Measurements from ENCODE around the gene TAAR1.
"Not testable (repeated sequence)": the region's sequence is repeated elsewhere in the genome, so short reads cannot be mapped to it uniquely, and the experiment has no call there.

The TAAR1 gene

DNA sequence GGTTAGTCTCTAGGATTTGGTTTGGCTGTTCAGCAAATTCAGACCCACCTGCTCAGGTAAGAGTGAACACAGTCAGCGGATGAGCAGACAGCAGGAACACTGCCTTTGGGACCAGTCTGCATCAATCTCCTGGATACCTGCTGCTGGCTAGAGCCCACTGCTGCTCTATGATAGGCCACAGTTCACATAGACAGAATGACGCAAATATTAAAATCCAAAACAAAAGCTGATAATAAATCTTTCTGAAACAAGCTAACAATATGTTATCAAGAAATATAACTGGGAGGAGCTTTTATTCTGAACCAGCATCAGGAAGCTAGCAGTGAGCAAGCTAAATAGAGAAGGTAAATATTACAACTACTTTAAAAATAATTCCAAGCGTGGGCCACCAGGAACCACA is at the start of gene TAAR1:
TAAR1 (minus strand) TSS at position 101 of the 400 bp plus-strand sequence. CDS start 13,179 bp downstream, outside the sequence.
- DNase-seq (ENCODE audit: low read depth in 2 of 2): no peak

GRCh38 chr6:132708771-132709170 is 49.8 kb upstream of the TAAR1 start:
- DNase-seq (ENCODE audit: low read depth in 2 of 2): no peak

DNA sequence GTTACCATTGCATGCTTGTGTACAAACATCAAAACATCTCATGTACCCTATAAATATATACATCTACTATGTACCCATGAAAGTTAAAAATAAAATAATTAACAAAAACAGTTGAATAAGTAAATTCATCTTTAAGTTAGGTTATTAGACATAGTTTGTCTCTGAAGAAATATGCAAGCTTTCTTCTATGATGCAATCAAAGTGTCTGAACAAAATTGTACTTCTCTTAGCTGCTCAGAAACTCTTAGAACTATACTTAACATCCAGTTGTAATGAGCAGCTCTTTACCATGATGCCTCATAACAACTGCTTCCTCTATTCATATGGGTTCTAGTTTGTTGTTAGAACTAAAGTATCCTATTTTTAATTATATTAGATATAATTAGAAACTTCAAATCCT is 49.0 kb upstream of the TAAR1 start:
- DNase-seq (ENCODE audit: low read depth in 2 of 2): no peak

GRCh38 chr6:132706756-132707155 is 47.8 kb upstream of the TAAR1 start:
- not testable (repeated sequence) for DNase-seq (ENCODE audit: low read depth in 2 of 2)

DNA sequence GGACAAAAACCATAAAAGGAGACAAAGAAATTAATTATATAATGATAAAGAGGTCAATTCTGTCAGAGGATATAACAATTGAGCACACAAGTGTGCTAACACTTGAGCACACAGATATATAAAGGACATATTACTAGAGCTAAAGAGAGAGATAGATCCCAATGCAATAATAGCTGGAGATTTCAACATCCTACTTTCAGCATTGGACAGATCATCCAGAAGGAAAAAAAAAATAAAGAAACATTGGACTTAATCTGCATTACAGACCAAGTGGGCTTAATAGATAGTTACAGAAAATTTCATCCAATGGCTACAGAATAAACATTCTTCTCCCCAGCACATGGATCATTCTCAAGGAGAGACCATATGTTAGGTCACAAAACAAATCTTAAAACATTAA is 45.0 kb upstream of the TAAR1 start:
- no peak for DNase-seq (ENCODE audit: low read depth in 2 of 2)

GRCh38 chr6:132698608-132699007 is 39.6 kb upstream of the TAAR1 start:
- no peak for DNase-seq (ENCODE audit: low read depth in 2 of 2)

DNA sequence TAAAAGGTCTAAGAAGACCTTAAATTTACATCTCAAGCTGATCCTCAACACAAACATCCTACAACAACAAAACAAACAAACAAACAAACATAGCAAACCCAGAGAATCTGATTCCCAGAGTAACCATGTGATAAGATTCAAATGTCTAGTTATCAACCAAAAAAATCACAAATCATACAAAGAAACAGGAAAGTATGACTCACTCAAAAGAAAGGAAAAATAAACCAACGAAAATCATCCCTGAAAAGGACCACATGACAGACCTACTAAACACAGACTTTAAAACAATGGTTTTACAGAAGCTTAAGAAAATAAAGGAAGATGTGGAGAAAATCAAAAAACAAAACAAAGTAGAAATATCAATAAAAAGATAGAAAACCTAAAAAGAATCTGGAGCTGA is 36.8 kb upstream of the TAAR1 start:
- no peak for DNase-seq (ENCODE audit: low read depth in 2 of 2)

DNA sequence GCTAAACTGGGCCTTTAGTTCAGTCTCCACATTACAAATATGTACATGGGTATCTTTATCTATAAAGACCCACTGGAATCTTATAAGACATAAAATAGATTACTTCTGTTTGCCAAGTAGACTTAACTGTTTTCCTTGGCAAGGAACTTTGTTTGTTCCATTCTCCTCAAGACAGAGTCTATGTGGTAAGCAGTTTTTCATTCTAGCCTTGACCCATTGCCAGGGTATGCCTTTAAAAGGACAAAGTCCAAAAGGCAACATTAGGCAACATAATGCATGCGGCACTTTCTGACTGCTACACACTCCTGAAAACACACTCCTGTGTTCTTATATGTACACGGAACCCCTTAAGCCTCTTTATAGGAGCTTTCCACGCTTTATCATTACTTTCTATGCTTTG is 34.5 kb upstream of the TAAR1 start:
- DNase-seq (ENCODE audit: low read depth in 2 of 2): no peak

DNA sequence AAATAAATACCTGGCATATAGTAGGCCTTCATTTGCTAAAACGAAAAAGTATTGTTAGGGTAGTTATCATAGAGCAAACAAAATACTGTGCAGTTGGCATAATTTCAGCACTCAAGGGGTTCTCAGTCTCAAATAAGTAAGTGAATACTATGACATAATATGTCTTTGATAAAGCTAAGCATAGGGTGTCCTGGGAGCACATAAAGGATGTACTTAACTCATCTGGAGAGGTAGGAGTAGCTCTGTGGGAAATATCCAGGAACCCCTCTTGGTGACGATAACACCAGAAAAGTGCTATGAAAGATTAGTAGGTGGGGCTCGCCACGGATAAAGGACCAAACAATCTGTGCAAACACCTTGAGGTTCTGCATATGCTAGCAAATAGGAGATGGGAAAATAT is 31.7 kb upstream of the TAAR1 start:
- no peak for DNase-seq (ENCODE audit: low read depth in 2 of 2)

GRCh38 chr6:132687306-132687705 is 28.3 kb upstream of the TAAR1 start:
- DNase-seq (ENCODE audit: low read depth in 2 of 2): no peak

- no peak for DNase-seq (ENCODE audit: low read depth in 2 of 2)
These were observed 27.5 kb upstream of the TAAR1 start for GRCh38 chr6:132686531-132686930.

- DNase-seq (ENCODE audit: low read depth in 2 of 2): no peak
These were observed 26.0 kb upstream of the TAAR1 start for GRCh38 chr6:132685009-132685408.

DNA sequence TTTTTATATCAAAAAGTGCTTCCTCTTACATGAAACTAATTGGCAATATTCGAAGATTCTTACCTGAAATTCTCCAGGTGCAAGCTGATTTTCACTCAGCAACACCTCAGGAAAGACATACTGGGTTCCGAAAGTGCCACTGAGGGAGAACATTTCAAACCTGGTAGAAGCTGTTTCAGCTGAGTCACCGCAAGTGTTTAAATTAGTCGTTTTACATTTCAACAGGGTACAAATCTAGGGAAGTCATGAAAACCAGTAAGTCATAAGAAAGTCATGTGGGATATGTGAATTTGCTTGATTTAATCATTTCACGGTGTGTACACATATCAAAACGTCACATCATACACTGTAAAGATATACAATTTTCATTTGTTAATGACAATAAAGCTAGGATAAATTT is 25.3 kb upstream of the TAAR1 start:
- no peak for DNase-seq (ENCODE audit: low read depth in 2 of 2)

GRCh38 chr6:132683543-132683942 is 24.6 kb upstream of the TAAR1 start:
- DNase-seq (ENCODE audit: low read depth in 2 of 2): no peak

DNA sequence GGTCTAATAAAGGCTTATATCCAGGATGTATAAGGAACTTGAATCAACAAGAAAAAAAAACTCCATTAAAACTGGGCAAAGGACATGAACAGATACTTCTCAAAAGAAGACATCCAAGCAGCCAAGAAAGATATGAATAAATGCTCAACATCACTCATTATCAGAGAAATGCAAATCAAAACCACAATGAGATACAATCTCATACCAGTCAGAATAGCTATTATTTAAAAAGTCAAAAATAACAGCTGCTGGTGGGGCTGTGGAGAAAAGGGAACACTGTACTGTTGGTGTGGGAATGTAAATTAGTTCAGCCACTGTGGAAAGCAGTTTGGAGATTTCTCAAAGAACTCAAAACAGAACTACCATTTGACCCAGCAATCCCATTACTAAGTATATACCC is 20.1 kb upstream of the TAAR1 start:
- DNase-seq (ENCODE audit: low read depth in 2 of 2): not testable (repeated sequence)

DNA sequence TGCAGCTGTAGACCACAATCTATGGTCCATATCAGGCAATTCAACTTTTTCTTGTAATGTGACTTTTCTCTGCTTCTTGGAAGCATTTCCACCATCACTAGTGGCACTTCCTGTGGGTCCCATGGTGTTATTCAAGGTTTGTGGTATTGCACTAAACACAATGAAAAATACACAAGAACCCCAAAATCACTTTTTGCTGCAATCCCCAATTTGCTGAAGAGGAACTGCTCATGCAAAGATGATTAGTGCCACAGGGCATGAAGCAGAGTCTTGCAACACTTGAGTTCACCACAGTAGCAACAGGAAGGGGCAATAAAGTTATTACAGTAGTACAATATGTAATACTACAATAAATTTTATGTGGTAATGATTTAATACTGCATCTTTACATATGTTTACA is 16.8 kb upstream of the TAAR1 start:
- DNase-seq (ENCODE audit: low read depth in 2 of 2): no peak

- DNase-seq (ENCODE audit: low read depth in 2 of 2): no peak
These were observed 16.0 kb upstream of the TAAR1 start for GRCh38 chr6:132675002-132675401.

DNA sequence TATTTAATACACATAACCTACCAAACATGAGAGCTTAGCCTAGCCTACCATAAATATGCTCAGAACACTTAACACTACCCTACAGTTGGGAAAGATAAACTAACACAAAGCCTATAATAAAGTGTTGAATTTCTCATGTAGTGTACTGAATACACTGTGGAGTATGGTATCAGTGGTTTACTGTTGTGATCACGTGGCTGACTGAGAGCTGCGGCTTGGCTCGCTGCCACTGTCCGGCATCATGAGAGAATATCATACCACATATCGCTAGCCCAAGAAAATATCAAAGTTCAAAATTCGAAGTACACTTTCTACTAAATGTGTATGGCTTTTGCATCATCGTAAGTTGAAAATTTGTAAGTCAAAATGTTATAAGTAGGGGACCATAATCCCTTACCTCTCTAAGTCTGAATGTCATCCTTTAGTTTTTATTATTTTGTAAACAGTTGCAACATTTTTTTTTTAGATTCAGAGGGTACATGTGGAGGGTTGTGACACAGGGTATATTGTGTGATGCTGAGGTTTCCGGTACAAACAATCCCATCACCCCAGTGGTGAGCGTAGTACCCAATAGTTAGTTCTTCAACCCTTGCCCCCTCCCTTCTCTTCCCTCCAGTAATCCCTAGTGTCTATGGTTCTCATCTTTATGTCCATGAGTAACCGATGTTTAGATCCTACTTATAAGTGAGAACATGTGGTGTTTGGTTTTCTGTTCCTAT is 14.6 kb upstream of the TAAR1 start:
- no peak for DNase-seq (ENCODE audit: low read depth in 2 of 2)

GRCh38 chr6:132671295-132671694 is 12.3 kb upstream of the TAAR1 start:
- DNase-seq (ENCODE audit: low read depth in 2 of 2): no peak

DNA sequence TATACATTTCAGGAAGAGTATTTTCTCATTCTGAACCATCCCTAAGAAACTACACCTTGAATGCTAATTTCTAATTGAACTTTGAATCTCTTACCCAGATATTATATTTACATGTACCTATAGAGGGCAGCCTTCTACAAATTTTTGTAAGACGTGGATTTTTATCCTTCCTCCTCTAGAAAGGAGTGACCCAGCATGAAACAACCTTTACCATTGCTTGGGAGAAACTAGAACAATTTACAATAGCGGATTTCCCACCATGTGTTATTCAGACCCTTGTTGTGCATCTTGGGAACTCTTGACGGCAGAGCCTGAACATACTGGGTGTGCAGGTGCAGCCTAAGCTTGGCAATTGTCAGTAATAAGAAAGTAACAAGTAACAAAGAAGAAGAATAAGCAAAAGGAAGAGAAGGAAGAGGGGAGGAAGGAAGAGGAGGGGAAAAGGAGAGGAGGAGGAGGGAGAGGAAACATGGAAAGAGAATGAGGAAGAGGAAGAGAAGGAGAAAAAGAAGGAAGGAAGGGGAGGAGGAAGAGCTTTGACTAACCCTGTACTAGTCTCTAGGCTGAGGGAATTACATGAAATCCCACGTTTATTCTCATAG is 10.8 kb upstream of the TAAR1 start:
- no peak for DNase-seq (ENCODE audit: low read depth in 2 of 2)

DNA sequence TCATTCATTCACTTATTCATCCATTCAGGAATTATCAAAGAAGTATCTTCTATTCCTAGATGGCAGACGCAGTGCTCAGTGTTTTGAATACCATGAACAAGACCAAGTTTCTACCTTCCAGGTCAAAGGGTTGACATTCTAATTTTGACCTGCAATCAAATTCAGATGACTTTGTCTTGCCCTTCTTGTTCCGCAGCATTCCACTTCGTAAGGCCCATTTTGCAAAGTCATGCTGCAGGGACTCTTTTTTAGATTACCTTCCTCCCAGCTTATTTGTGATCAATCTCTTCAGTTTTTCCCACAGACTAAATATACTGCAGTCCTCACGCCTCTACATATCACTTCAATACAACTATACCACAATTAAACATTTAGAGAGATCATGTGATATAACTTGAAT is 7.1 kb upstream of the TAAR1 start:
- DNase-seq (ENCODE audit: low read depth in 2 of 2): no peak

DNA sequence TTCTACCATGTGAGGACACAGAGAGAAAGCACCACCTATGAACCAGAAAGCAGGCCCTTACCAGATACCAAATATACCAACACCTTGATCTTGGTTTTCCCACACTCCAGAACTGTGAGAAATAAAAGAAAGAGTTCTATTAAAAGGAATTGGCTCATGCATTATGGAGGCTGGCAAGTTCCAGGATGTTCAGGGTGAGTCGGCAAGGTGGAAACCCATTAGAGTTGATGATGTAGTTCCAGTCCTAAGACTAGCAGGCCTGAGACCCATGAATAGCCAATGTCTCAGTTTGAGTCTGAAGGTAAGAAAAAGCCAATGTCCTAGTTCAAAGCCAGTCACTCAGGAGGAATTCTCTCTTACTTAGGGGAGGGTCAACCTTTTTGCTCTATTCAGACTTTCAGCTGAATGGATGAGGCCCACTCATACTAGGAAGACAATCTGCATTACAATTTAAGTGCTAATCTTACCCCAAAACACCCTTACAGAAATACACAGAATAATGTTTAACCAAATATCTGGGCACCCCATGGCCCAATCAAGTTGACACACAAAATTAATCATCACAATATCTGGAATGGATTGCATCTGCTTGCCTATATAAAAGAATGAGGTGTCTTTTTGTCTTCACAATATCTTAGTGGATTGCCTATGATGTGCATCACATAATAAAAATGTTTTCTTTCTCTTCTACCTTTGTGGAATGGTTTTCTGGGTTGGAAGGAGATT is 5.5 kb upstream of the TAAR1 start:
- DNase-seq (ENCODE audit: low read depth in 2 of 2): no peak

DNA sequence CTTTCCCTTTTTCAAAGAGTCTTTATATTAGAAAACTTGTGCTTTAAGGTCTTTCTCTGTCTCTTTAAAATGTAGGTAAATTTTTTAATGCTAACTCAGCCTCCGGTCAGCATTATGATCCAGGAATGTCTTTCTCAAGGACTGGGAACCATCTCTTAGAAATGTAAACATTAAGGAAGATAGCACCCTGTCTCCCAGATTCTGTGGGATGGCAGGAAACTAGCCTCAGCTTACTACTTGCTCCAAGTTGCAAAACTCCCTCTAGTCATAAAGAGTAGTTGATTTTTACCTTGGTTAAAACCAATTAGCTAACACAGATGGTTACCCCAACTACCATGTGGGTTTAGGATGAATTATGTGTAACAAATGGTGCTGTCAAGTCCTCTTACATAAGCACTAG is 4.7 kb upstream of the TAAR1 start:
- no peak for DNase-seq (ENCODE audit: low read depth in 2 of 2)

Measured in stimulated activated CD8-positive, alpha-beta memory T cell treated with anti-CD3 and anti-CD28 coated beads, Interleukin-7, amount 100 ng/mL, for 4 hours (primary cell).